ENCODE measurements around the gene KANSL1. TPM values are rescaled to one million over a fixed set of nuclear protein-coding genes. Genes with fewer than 3 reads are reported as not detected.
A peak's percentile ranks its signal among the peaks of the same experiment; 100 is the strongest.

The KANSL1 gene
- total and polyA plus RNA-seq, 2 donors from 2014 or later = 13.7 to 97.3 TPM

DNA sequence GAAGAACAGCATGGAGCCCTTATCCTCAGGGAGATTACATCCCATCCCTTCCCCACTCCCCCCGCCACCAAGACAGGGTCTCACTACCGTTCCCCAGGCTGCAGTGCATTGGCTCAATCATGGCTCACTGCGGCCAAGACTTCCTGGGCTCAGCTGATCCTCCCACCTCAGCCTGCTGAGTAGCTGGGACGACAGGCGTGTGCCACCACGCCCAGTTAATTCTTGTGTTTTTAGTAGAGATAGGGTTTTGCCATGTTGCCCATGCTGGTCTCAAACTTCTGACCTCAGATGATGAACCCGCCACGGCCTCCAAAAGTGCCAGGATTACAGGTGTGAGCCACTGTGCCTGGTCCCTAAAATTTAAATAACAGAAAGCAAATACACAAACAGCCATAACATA is 145.4 kb downstream of the KANSL1 start:
- Histone ChIP-seq H3K27me3 (ENCODE audit: control insufficient read depth, insufficient read depth, low read length) (no peaks in the 10 kb centered on the region), H3K27ac (ENCODE audit: low read depth in 2 of 2, low read length in 2 of 2) (no peak overlapping the region), H3K9me3 (ENCODE audit: control insufficient read depth in 2 of 3, insufficient read depth in 1 of 3, low read length in 3 of 3) (no peaks in the 10 kb centered on the region), H3K9ac (ENCODE audit: low read length in 3 of 3) (no peak overlapping the region), H3K36me3 (ENCODE audit: control insufficient read depth in 2 of 3, insufficient read depth in 3 of 3, low read length in 3 of 3) (peaks cover 11 to 31% (median 16%) of the 10 kb centered on the region in 3 donors), H3K4me1 (ENCODE audit: control insufficient read depth in 2 of 3, insufficient read depth in 2 of 3, low read depth in 1 of 3, low read length in 3 of 3) (peaks cover 4 to 12% (median 8%) of the 10 kb centered on the region in 3 donors), H3K4me3 (ENCODE audit: low read length in 3 of 3) (no peak overlapping the region)
- FAIRE-seq (no peak), DNase-seq (no peak)
- TF ChIP-seq, protein P1, sequence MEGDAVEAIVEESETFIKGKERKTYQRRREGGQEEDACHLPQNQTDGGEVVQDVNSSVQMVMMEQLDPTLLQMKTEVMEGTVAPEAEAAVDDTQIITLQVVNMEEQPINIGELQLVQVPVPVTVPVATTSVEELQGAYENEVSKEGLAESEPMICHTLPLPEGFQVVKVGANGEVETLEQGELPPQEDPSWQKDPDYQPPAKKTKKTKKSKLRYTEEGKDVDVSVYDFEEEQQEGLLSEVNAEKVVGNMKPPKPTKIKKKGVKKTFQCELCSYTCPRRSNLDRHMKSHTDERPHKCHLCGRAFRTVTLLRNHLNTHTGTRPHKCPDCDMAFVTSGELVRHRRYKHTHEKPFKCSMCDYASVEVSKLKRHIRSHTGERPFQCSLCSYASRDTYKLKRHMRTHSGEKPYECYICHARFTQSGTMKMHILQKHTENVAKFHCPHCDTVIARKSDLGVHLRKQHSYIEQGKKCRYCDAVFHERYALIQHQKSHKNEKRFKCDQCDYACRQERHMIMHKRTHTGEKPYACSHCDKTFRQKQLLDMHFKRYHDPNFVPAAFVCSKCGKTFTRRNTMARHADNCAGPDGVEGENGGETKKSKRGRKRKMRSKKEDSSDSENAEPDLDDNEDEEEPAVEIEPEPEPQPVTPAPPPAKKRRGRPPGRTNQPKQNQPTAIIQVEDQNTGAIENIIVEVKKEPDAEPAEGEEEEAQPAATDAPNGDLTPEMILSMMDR (IDR thresholded peaks at IDR 0.05; ENCODE audit: borderline replicate concordance, extremely low read depth, insufficient read depth) = no peak
- intact Hi-C loops (cut with DNase I) = no loop called here

DNA sequence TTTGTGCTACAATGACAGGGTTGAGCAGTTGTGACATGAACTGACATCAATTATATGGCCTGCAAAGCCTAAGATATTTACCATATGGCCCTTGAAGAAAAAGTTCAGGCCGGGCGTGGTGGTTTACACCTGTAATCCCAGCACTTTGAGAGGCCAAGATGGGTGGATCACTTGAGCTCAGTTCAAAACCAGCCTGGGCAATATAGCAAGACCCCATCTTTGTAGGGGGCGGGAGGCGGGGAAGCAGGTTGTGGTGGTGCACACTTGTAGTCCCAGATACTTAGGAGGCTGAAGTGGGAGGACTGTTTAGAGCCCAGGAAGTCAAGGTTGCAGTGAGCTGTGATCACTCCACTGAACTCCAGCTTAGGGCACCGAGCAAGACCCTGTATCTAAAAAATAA is 145.8 kb downstream of the KANSL1 start:
- Histone ChIP-seq H3K27ac (ENCODE audit: low read depth in 2 of 2, low read length in 2 of 2) (no peak overlapping the region), H3K27me3 (ENCODE audit: control insufficient read depth, insufficient read depth, low read length) (no peaks in the 10 kb centered on the region), H3K9me3 (ENCODE audit: control insufficient read depth in 2 of 3, insufficient read depth in 1 of 3, low read length in 3 of 3) (no peaks in the 10 kb centered on the region), H3K4me3 (ENCODE audit: low read length in 3 of 3) (no peak overlapping the region), H3K4me1 (ENCODE audit: control insufficient read depth in 2 of 3, insufficient read depth in 2 of 3, low read depth in 1 of 3, low read length in 3 of 3) (peaks cover 4 to 12% (median 8%) of the 10 kb centered on the region in 3 donors), H3K36me3 (ENCODE audit: control insufficient read depth in 2 of 3, insufficient read depth in 3 of 3, low read length in 3 of 3) (peaks cover 11 to 33% (median 16%) of the 10 kb centered on the region in 3 donors), H3K9ac (ENCODE audit: low read length in 3 of 3) (no peak overlapping the region)
- DNase-seq (no peak), FAIRE-seq (no peak)
- intact Hi-C loops (cut with DNase I) = no loop called here
- TF ChIP-seq, protein P1 (IDR thresholded peaks at IDR 0.05; ENCODE audit: borderline replicate concordance, extremely low read depth, insufficient read depth) = no peak

DNA sequence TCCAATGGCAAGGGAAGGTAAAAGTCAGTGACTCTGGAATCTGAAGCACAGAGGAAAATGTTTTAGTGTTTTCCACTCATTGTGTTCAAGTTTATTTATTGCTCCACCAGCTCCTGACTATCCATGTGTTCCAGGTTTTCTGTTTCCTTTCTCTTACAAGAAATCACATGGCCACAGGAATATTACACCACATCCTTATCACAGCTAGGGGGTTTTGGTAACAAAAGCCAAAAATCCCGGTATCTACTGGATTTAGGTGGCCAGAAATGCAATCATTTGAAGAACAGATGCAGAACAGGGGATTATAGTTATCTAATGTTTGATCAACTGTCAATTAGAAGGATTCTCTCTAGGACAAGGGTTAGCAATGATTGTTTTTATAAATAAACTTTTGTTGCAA is 146.3 kb downstream of the KANSL1 start:
- peaks cover 11 to 37% (median 16%) of the 10 kb centered on the region in 3 donors for H3K36me3 ChIP-seq (ENCODE audit: control insufficient read depth in 2 of 3, insufficient read depth in 3 of 3, low read length in 3 of 3)
- TF ChIP-seq, protein P1 (IDR thresholded peaks at IDR 0.05; ENCODE audit: borderline replicate concordance, extremely low read depth, insufficient read depth) = no peak
- H3K27ac ChIP-seq (ENCODE audit: low read depth in 2 of 2, low read length in 2 of 2) = no peak overlapping the region
- DNase-seq (peak in 2 of 5 donors; percentile 31 to 43), FAIRE-seq (no peak)
- peaks cover 4 to 8% (median 8%) of the 10 kb centered on the region in 3 donors for H3K4me1 ChIP-seq (ENCODE audit: control insufficient read depth in 2 of 3, insufficient read depth in 2 of 3, low read depth in 1 of 3, low read length in 3 of 3)
- intact Hi-C loops (cut with DNase I) = no loop called here
- H3K9ac ChIP-seq (ENCODE audit: low read length in 3 of 3) = no peak overlapping the region
- H3K9me3 ChIP-seq (ENCODE audit: control insufficient read depth in 2 of 3, insufficient read depth in 1 of 3, low read length in 3 of 3) = no peaks in the 10 kb centered on the region
- H3K27me3 ChIP-seq (ENCODE audit: control insufficient read depth, insufficient read depth, low read length) = no peaks in the 10 kb centered on the region
- no peak overlapping the region for H3K4me3 ChIP-seq (ENCODE audit: low read length in 3 of 3)

DNA sequence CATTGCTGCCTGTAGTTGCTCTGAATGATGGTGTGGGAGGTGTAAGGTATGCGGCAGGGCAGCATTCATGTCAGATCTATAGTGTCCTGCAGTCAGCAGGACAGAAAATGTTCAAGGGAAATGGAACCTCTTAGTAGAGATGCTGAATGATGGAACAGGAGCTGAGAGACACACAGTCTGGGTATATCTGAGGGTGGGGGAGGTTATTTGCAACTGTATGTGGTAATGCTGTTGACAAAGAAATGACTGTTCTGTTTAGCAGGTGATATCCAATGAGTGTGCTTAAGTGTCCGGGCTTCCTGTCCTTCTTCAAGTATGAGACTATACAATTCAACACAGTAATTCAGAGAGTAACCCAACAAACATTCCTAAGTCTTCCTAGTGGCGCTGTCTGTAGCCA is 147.6 kb downstream of the KANSL1 start:
- no peak overlapping the region for H3K9ac ChIP-seq (ENCODE audit: low read length in 3 of 3)
- H3K27ac ChIP-seq (ENCODE audit: low read depth in 2 of 2, low read length in 2 of 2) = no peak overlapping the region
- DNase-seq = no peak
- TF ChIP-seq, protein P1 (IDR thresholded peaks at IDR 0.05; ENCODE audit: borderline replicate concordance, extremely low read depth, insufficient read depth) = no peak
- intact Hi-C loops (cut with DNase I) = no loop called here
- no peaks in the 10 kb centered on the region for H3K9me3 ChIP-seq (ENCODE audit: control insufficient read depth in 2 of 3, insufficient read depth in 1 of 3, low read length in 3 of 3)
- no peaks in the 10 kb centered on the region for H3K27me3 ChIP-seq (ENCODE audit: control insufficient read depth, insufficient read depth, low read length)
- H3K4me1 ChIP-seq (ENCODE audit: control insufficient read depth in 2 of 3, insufficient read depth in 2 of 3, low read depth in 1 of 3, low read length in 3 of 3) = peaks cover 0 to 5% (median 4%) of the 10 kb centered on the region in 3 donors
- H3K4me3 ChIP-seq (ENCODE audit: low read length in 3 of 3) = no peak overlapping the region
- H3K36me3 ChIP-seq (ENCODE audit: control insufficient read depth in 2 of 3, insufficient read depth in 3 of 3, low read length in 3 of 3) = peaks cover 14 to 37% (median 14%) of the 10 kb centered on the region in 3 donors
- no peak for FAIRE-seq

Data from kidney (tissue), 14 donors.